ENCODE data around the gene FBXO38.

GRCh38 chr5:148486456-148486855, 102.7 kb downstream of the FBXO38 start:
- no peak for TF ChIP-seq THRA (CRISPR knock-in tag; IDR thresholded peaks at IDR 0.05; ENCODE audit: borderline replicate concordance)
- TF ChIP-seq ZNF674 (CRISPR knock-in tag; IDR thresholded peaks at IDR 0.05; ENCODE audit: low read depth) = no peak
- TF ChIP-seq FOXA1 (IDR thresholded peaks at IDR 0.05) = no peak
- no peak for TF ChIP-seq FOXA1 (CRISPR knock-in tag; IDR thresholded peaks at IDR 0.05)
- TF ChIP-seq ZFP37 (CRISPR knock-in tag; IDR thresholded peaks at IDR 0.05; ENCODE audit: borderline replicate concordance) = no peak
- TF ChIP-seq TOE1 (CRISPR knock-in tag; IDR thresholded peaks at IDR 0.05) = no peak
- no peak for TF ChIP-seq CTCF (CRISPR knock-in tag; IDR thresholded peaks at IDR 0.05)
- TF ChIP-seq KDM1A (CRISPR knock-in tag; IDR thresholded peaks at IDR 0.05) = no peak
- TF ChIP-seq SMARCC2 (IDR thresholded peaks at IDR 0.05) = no peak
- no peak for TF ChIP-seq ZNF207 (IDR thresholded peaks at IDR 0.05; ENCODE audit: borderline replicate concordance)
- no peak for TF ChIP-seq NCOA2 (CRISPR knock-in tag; IDR thresholded peaks at IDR 0.05)

Data from HepG2 (cell line).